GM12801 (cell line): ENCODE data around the gene OR2G3.

Experiments used
- CTCF ChIP-seq: IDR thresholded peaks from one replicate; pipeline ENCODE4 v1.5.1; 2011; ENCODE audit warnings: control low read depth; ENCODE audit not compliant: insufficient read length; ENCODE audit errors: extremely low read depth

OR2G3 gene

GRCh38 chr1:247578946-247579460, 26.4 kb upstream of the OR2G3 start:
- TF ChIP-seq CTCF = no peak

GRCh38 chr1:247588060-247588459, 17.3 kb upstream of the OR2G3 start, which contains the start of gene OR2G2:
Gene OR2G2 (plus strand): TSS chr1:247588360. CDS start chr1:247588360, 0 bp downstream.
- no peak for TF ChIP-seq CTCF

- TF ChIP-seq CTCF = no peak
These were observed 8.0 kb downstream of the OR2G3 start for GRCh38 chr1:247613405-247613804.

- no peak for TF ChIP-seq CTCF
These were observed 9.2 kb downstream of the OR2G3 start for GRCh38 chr1:247614625-247615024.

- TF ChIP-seq CTCF = no peak
These were observed 22.6 kb downstream of the OR2G3 start for GRCh38 chr1:247627951-247628350.

- TF ChIP-seq CTCF = no peak
These were observed 32.6 kb downstream of the OR2G3 start for GRCh38 chr1:247638011-247638410.

GRCh38 chr1:247638781-247639180, 33.4 kb downstream of the OR2G3 start:
- TF ChIP-seq CTCF = no peak
